ENCODE data around the gene ZNF12.
"Not testable (repeated sequence)": the region's sequence is repeated elsewhere in the genome, so short reads cannot be mapped to it uniquely, and the experiment has no call there.

DNA sequence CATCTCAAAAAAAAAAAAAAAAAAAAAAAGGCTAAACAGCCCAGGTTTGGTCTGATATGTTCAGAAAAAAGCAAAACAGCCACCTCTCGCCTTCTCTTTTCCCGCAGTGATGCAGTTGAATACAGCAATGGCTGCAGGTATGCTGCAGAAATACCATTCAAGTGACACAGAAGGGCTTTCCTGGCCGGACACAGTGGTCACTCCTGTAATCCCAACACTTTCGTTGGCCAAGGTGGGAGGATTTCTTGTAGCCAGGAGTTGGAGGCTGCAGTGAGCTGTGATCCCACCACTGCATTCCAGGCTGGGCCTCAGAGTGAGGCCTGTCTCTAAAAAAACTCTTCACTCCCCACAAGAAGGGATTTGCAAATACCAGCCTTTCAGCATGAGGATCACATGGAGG, 17.6 kb upstream of the ZNF12 start:
- TF ChIP-seq, protein P1, sequence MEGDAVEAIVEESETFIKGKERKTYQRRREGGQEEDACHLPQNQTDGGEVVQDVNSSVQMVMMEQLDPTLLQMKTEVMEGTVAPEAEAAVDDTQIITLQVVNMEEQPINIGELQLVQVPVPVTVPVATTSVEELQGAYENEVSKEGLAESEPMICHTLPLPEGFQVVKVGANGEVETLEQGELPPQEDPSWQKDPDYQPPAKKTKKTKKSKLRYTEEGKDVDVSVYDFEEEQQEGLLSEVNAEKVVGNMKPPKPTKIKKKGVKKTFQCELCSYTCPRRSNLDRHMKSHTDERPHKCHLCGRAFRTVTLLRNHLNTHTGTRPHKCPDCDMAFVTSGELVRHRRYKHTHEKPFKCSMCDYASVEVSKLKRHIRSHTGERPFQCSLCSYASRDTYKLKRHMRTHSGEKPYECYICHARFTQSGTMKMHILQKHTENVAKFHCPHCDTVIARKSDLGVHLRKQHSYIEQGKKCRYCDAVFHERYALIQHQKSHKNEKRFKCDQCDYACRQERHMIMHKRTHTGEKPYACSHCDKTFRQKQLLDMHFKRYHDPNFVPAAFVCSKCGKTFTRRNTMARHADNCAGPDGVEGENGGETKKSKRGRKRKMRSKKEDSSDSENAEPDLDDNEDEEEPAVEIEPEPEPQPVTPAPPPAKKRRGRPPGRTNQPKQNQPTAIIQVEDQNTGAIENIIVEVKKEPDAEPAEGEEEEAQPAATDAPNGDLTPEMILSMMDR (IDR thresholded peaks at IDR 0.05): not testable (repeated sequence)
- not testable (repeated sequence) for TF ChIP-seq POLR2A (IDR thresholded peaks at IDR 0.05)
